GM23338 (cell line): Measurements from ENCODE around the gene GAK. TPM values are rescaled to one million over a fixed set of nuclear protein-coding genes. Genes with fewer than 3 reads are reported as not detected.

Experiments
- ATAC-seq: fragments of 200-7000 bp; cut with Tn5 transposase; 3 replicates; pipeline ENCODE4 v1.9.1; 2020
- DNase-seq: peaks from one replicate; pipeline ENCODE4 v3.0.0-alpha.2; 2015; ENCODE audit warnings: low spot score
- H2AFZ ChIP-seq: fragments of 200-600 bp; sonication (generic); 2 replicates; pipeline ENCODE4 v1.8.0; 2016; ENCODE audit warnings: antibody characterized with exemption, mild to moderate bottlenecking, moderate library complexity
- H3F3A ChIP-seq: fragments of 200-600 bp; sonication (generic); replicated peaks from 2 replicates; pipeline ENCODE4 v1.8.0; 2017; ENCODE audit warnings: antibody characterized with exemption, mixed run types, low read depth
- H3K27ac ChIP-seq: fragments of 200-600 bp; sonication (generic); 2 replicates; pipeline ENCODE4 v1.6.1; 2016; ENCODE audit warnings: low read depth
- H3K27me3 ChIP-seq: fragments of 200-600 bp; sonication (generic); 2 replicates; pipeline ENCODE4 v1.8.0; 2016; ENCODE audit warnings: mild to moderate bottlenecking, mixed run types, moderate library complexity; ENCODE audit not compliant: insufficient read depth
- H3K36me3 ChIP-seq: fragments of 200-600 bp; sonication (generic); 2 replicates; pipeline ENCODE4 v1.8.0; 2016; ENCODE audit warnings: mild to moderate bottlenecking; ENCODE audit not compliant: insufficient read depth
- H3K4me1 ChIP-seq: fragments of 200-600 bp; sonication (generic); 2 replicates; pipeline ENCODE4 v1.8.0; 2016; ENCODE audit warnings: mild to moderate bottlenecking, moderate library complexity; ENCODE audit not compliant: insufficient read depth
- H3K4me2 ChIP-seq: fragments of 200-600 bp; sonication (generic); 2 replicates; pipeline ENCODE4 v1.7.1; 2017; ENCODE audit warnings: mixed run types
- H3K4me3 ChIP-seq: fragments of 200-600 bp; sonication (generic); 2 replicates; pipeline ENCODE4 v1.6.1; 2016; ENCODE audit warnings: mixed run types
- H3K79me2 ChIP-seq: fragments of 200-600 bp; sonication (generic); replicated peaks from 2 replicates; pipeline ENCODE4 v1.8.0; 2017; ENCODE audit warnings: mild to moderate bottlenecking; ENCODE audit not compliant: insufficient read depth
- H3K9me2 ChIP-seq: fragments of 200-600 bp; sonication (generic); 2 replicates; pipeline ENCODE4 v1.8.0; 2017; ENCODE audit not compliant: insufficient read depth
- H4K20me1 ChIP-seq: fragments of 200-600 bp; sonication (generic); replicated peaks from 2 replicates; pipeline ENCODE4 v1.8.0; 2017; ENCODE audit warnings: mild to moderate bottlenecking; ENCODE audit not compliant: insufficient read depth
- H3K27ac Mint-ChIP-seq: 2 replicates; pipeline ENCODE4 v1.8.0; 2020; ENCODE audit warnings: inconsistent platforms, mild to moderate bottlenecking, moderate library complexity, mixed read lengths
- H3K27me3 Mint-ChIP-seq: 3 replicates; pipeline ENCODE4 v1.8.0; 2022; ENCODE audit warnings: low read depth, mild to moderate bottlenecking, moderate library complexity, mixed read lengths, inconsistent platforms; ENCODE audit not compliant: insufficient read depth, poor library complexity
- H3K36me3 Mint-ChIP-seq: 3 replicates; pipeline ENCODE4 v1.8.0; 2021; ENCODE audit warnings: low read depth, mild to moderate bottlenecking, inconsistent platforms, moderate library complexity, mixed read lengths
- H3K4me1 Mint-ChIP-seq: 3 replicates; pipeline ENCODE4 v1.8.0; 2020; ENCODE audit warnings: mild to moderate bottlenecking, inconsistent platforms, mixed read lengths
- H3K4me3 Mint-ChIP-seq: 3 replicates; pipeline ENCODE4 v1.8.0; 2021; ENCODE audit warnings: moderate library complexity, mild to moderate bottlenecking, inconsistent platforms, mixed read lengths
- H3K9me3 Mint-ChIP-seq: 3 replicates; pipeline ENCODE4 v1.8.0; 2020; ENCODE audit warnings: moderate library complexity, mild to moderate bottlenecking, inconsistent platforms, mixed read lengths
- CTCF ChIP-seq, 2 experiments: fragments of 200-600 bp in 1 of 2; sonication (generic) in 1 of 2; conservative IDR thresholded peaks; 2 replicates each; pipeline versions ENCODE4 v1.5.1 to v1.6.1; 2016 to 2017; ENCODE audit warnings: antibody characterized with exemption in 2 of 2, low read depth in 2 of 2, mild to moderate bottlenecking in 2 of 2, moderate library complexity in 1 of 2
- EZH2 ChIP-seq: fragments of 200-600 bp; sonication (generic); IDR thresholded peaks from one replicate; pipeline ENCODE4 v1.8.0; 2017; ENCODE audit warnings: antibody characterized with exemption, mild to moderate bottlenecking, low read depth; ENCODE audit not compliant: unreplicated experiment
- EZH2phosphoT487 ChIP-seq: fragments of 200-600 bp; sonication (generic); IDR thresholded peaks from one replicate; pipeline ENCODE4 v1.8.1; 2018; ENCODE audit warnings: antibody characterized with exemption; ENCODE audit not compliant: unreplicated experiment
- JUNB ChIP-seq: IDR thresholded peaks from one replicate; pipeline ENCODE4 v1.6.1; 2016; ENCODE audit warnings: antibody characterized with exemption; ENCODE audit not compliant: unreplicated experiment
- NANOG ChIP-seq: IDR thresholded peaks from 2 replicates; pipeline ENCODE4 v1.6.1; 2016; ENCODE audit warnings: antibody characterized with exemption, borderline replicate concordance
- POLR2AphosphoS5 ChIP-seq: IDR thresholded peaks from 2 replicates; pipeline ENCODE4 v1.6.1; 2016; ENCODE audit warnings: antibody characterized with exemption, low read depth
- REST ChIP-seq: IDR thresholded peaks from one replicate; pipeline ENCODE4 v1.6.1; 2018; ENCODE audit warnings: antibody characterized with exemption; ENCODE audit not compliant: unreplicated experiment
- STAT1 ChIP-seq: IDR thresholded peaks from one replicate; pipeline ENCODE4 v1.6.1; 2016; ENCODE audit warnings: antibody characterized with exemption; ENCODE audit not compliant: unreplicated experiment
- ZNF114 ChIP-seq: fragments of 250-450 bp; sonication (Bioruptor Pico); IDR thresholded peaks from 2 replicates; pipeline ENCODE4 v1.5.0; 2020; ENCODE audit warnings: mild to moderate bottlenecking, moderate library complexity
- ZNF331 ChIP-seq: fragments of 250-450 bp; sonication (Bioruptor Pico); IDR thresholded peaks from 2 replicates; pipeline ENCODE4 v1.5.0; 2020; ENCODE audit warnings: low read depth, mild to moderate bottlenecking, moderate library complexity
- polyA plus RNA-seq: library from polyadenylated mRNA; unstranded; fragments of >200 nt; fragmentation: Nextera tagmentation; extraction: Ambion mirVana; gene quantifications from 2 replicates; pipeline ENCODE4 v1.2.1, GENCODE V29; 2016
- total RNA-seq: library from RNA; depleted of rRNA; stranded (reverse); fragments of >200 nt; shearing (Covaris generic); gene quantifications from 2 replicates; pipeline ENCODE4 v1.2.3, GENCODE V29; 2014

GAK gene
- total and polyA plus RNA-seq, 2 experiments from 2014 or later, result 48.5 to 124 TPM

GRCh38 chr4:815464-816146, 116.5 kb downstream of the GAK start (continued):
- no peak for TF ChIP-seq EZH2
- no peak for TF ChIP-seq STAT1
- TF ChIP-seq POLR2AphosphoS5, result no peak
- no peak for TF ChIP-seq ZNF331 (CRISPR knock-in tag)
- TF ChIP-seq REST, result no peak

- Histone ChIP-seq H3K4me1 (no peaks in the 10 kb centered on the region), H2AFZ (no peak overlapping the region), H3K79me2 (no peaks in the 10 kb centered on the region), H3K36me3 (no peaks in the 10 kb centered on the region), H3K27me3 (peaks cover 62% of the 10 kb centered on the region), H4K20me1 (no peaks in the 10 kb centered on the region), H3K27ac (no peak overlapping the region), H3K4me2 (no peak overlapping the region), H3K4me3 (no peak overlapping the region), H3F3A (no peaks in the 10 kb centered on the region), H3K9me2 (no peaks in the 10 kb centered on the region)
- TF ChIP-seq CTCF (conservative IDR thresholded peaks at IDR 0.05; ENCODE audit: low read depth in 2 of 2), result no peak
- no peak for TF ChIP-seq EZH2
- TF ChIP-seq JUNB, result no peak
- no peak for TF ChIP-seq NANOG
- no peak for TF ChIP-seq ZNF114 (CRISPR knock-in tag)
- TF ChIP-seq EZH2phosphoT487, result no peak
- TF ChIP-seq REST, result no peak
- TF ChIP-seq STAT1, result no peak
- TF ChIP-seq ZNF331 (CRISPR knock-in tag), result no peak
- no peaks in the 10 kb centered on the region for H3K4me1 Mint-ChIP-seq
- no peaks in the 10 kb centered on the region for H3K36me3 Mint-ChIP-seq
- H3K27me3 Mint-ChIP-seq, result peaks cover 67% of the 10 kb centered on the region
- H3K9me3 Mint-ChIP-seq, result no peaks in the 10 kb centered on the region
- H3K27ac Mint-ChIP-seq, result no peak overlapping the region
- DNase-seq, result no peak
- no peak for ATAC-seq
- no peak overlapping the region for H3K4me3 Mint-ChIP-seq
These were observed 117.7 kb downstream of the GAK start for GRCh38 chr4:814312-814850.
